Activated CD8-positive, alpha-beta T cell treated with anti-CD3 and anti-CD28 coated beads for 36 hours (primary cell): ENCODE results near the gene TIPIN. TPM values are rescaled to one million over a fixed set of nuclear protein-coding genes. Genes with fewer than 3 reads are reported as not detected.
A peak's percentile ranks its signal among the peaks of the same experiment; 100 is the strongest.

Experiments used
- ATAC-seq: fragments of 200-7000 bp; cut with Tn5 transposase; one replicate; pipeline ENCODE4 v1.10.0; 2021; ENCODE audit warnings: mild to moderate bottlenecking, moderate library complexity
- CTCF ChIA-PET: fragments of 350-600 bp; sonication (Branson Sonifier 250); formaldehyde crosslinking; loops from one replicate; lab custom pipeline; 2021; ENCODE audit warnings: antibody characterized with exemption; lab: Charles Lee
- POLR2A ChIA-PET: fragments of 350-600 bp; sonication (Branson Sonifier 250); formaldehyde crosslinking; loops from one replicate; lab custom pipeline; 2021; ENCODE audit warnings: antibody characterized with exemption; lab: Charles Lee
- DNase-seq: peaks from one replicate; pipeline ENCODE4 v3.0.0-alpha.2; 2020
- H3K27ac Mint-ChIP-seq: one replicate; pipeline ENCODE4 v1.8.0; 2021; ENCODE audit warnings: mild to moderate bottlenecking, mixed read lengths
- H3K27me3 Mint-ChIP-seq: one replicate; pipeline ENCODE4 v1.8.0; 2021; ENCODE audit warnings: mixed read lengths
- H3K36me3 Mint-ChIP-seq: one replicate; pipeline ENCODE4 v1.8.0; 2021; ENCODE audit warnings: low read depth, mixed read lengths
- H3K4me1 Mint-ChIP-seq: one replicate; pipeline ENCODE4 v1.8.0; 2021; ENCODE audit warnings: low read depth, mixed read lengths
- H3K4me3 Mint-ChIP-seq: one replicate; pipeline ENCODE4 v1.8.0; 2021; ENCODE audit warnings: mild to moderate bottlenecking, moderate library complexity, mixed read lengths
- H3K9me3 Mint-ChIP-seq: one replicate; pipeline ENCODE4 v1.8.0; 2021; ENCODE audit warnings: mixed read lengths
- CTCF ChIP-seq: fragments of 200-600 bp; IDR thresholded peaks from one replicate; pipeline ENCODE4 v1.8.0; 2022; ENCODE audit warnings: antibody characterized with exemption, mild to moderate bottlenecking
- intact Hi-C: fragments of 100-400 bp; cut with micrococcal nuclease; formaldehyde crosslinking; loops from one replicate; pipeline ENCODE4 v1.10.0; 2022
- total RNA-seq, 2 experiments: library from RNA; stranded (reverse); gene quantifications; one replicate each; pipeline ENCODE4 v1.2.3, GENCODE V29; 2021

The TIPIN gene
- total RNA-seq, 2 experiments from 2014 or later: 49.8 to 50.1 TPM

- ChIA-PET CTCF (interaction anchor here (0.7 to 1.4 kb wide), 2 partner anchors 8 to 120 kb away, joined by 3 to 7 read pairs; partner anchors contain the start of gene MAP2K1), POLR2A (no interaction called here)
- peaks cover 4% of the 10 kb centered on the region for H3K9me3 Mint-ChIP-seq
- H3K27ac Mint-ChIP-seq: no peak overlapping the region
- H3K4me3 Mint-ChIP-seq: no peak overlapping the region
- intact Hi-C loops: no loop called here
- DNase-seq: no peak
- no peaks in the 10 kb centered on the region for H3K4me1 Mint-ChIP-seq
- H3K27me3 Mint-ChIP-seq: no peaks in the 10 kb centered on the region
- no peak for TF ChIP-seq CTCF
- ATAC-seq: no peak
- H3K36me3 Mint-ChIP-seq: peaks cover 2% of the 10 kb centered on the region
These were observed 22.4 kb upstream of the TIPIN start for GRCh38 chr15:66378814-66379430.

- TF ChIP-seq CTCF: no peak
- no peak overlapping the region for H3K4me3 Mint-ChIP-seq
- CTCF ChIA-PET: interaction anchor here (1.1 kb wide), 1 partner anchor 124 kb away, joined by 3 read pairs; the partner anchor contains the start of gene SNAPC5
These were observed 17.7 kb upstream of the TIPIN start for GRCh38 chr15:66374179-66374578.

GRCh38 chr15:66369773-66370651 is 13.5 kb upstream of the TIPIN start:
- peak; percentile 93 for ATAC-seq

More at GRCh38 chr15:66374179-66374578, 17.7 kb upstream of the TIPIN start:
- intact Hi-C loops: no loop called here
- no peak for DNase-seq
- H3K4me1 Mint-ChIP-seq: peaks cover 14% of the 10 kb centered on the region
- POLR2A ChIA-PET: no interaction called here
- no peaks in the 10 kb centered on the region for H3K36me3 Mint-ChIP-seq
- no peak for ATAC-seq
- peaks cover 4% of the 10 kb centered on the region for H3K9me3 Mint-ChIP-seq
- H3K27me3 Mint-ChIP-seq: no peaks in the 10 kb centered on the region
- H3K27ac Mint-ChIP-seq: no peak overlapping the region

GRCh38 chr15:66364944-66365528 is 8.6 kb upstream of the TIPIN start:
- no peak for DNase-seq
- Mint-ChIP-seq H3K4me3 (no peak overlapping the region), H3K4me1 (peaks cover 7% of the 10 kb centered on the region), H3K36me3 (no peaks in the 10 kb centered on the region), H3K27me3 (no peaks in the 10 kb centered on the region), H3K9me3 (no peaks in the 10 kb centered on the region), H3K27ac (no peak overlapping the region)
- ChIA-PET CTCF (no interaction called here), POLR2A (no interaction called here)
- no peak for ATAC-seq
- no peak for TF ChIP-seq CTCF
- intact Hi-C loops: no loop called here

More at GRCh38 chr15:66369773-66370651, 13.5 kb upstream of the TIPIN start:
- DNase-seq: peak; percentile 70
- Mint-ChIP-seq H3K9me3 (peaks cover 4% of the 10 kb centered on the region), H3K27me3 (no peaks in the 10 kb centered on the region), H3K27ac (peak overlapping the region; percentile 90), H3K4me3 (peak overlapping the region; percentile 49), H3K36me3 (no peaks in the 10 kb centered on the region), H3K4me1 (peaks cover 14% of the 10 kb centered on the region)
- TF ChIP-seq CTCF: no peak
- intact Hi-C loops: no loop called here
- ChIA-PET POLR2A (interaction anchor here (0.7 to 2.2 kb wide), 11 partner anchors 12 to 134 kb away, joined by 3 to 12 read pairs (median 5); partner anchors contain the start of genes RPL4, SNAPC5, TIPIN and ZWILCH), CTCF (interaction anchor here (1.4 to 2.7 kb wide), 3 partner anchors 13 to 128 kb away, joined by 3 to 11 read pairs (median 4); partner anchors contain the start of genes SNAPC5 and TIPIN)
